Loucy (cell line): ENCODE results near the gene TTC7B.

Experiments used
- H2AFZ ChIP-seq: fragments of 200-600 bp; sonication (generic); 2 replicates; pipeline ENCODE4 v1.6.0; 2016; ENCODE audit warnings: antibody characterized with exemption, mild to moderate bottlenecking, low read length, moderate library complexity
- H3F3A ChIP-seq: fragments of 200-600 bp; 2 replicates; pipeline ENCODE4 v1.6.0; 2016; ENCODE audit warnings: antibody characterized with exemption, low read depth, mild to moderate bottlenecking
- H3K27me3 ChIP-seq: fragments of 200-600 bp; sonication (generic); 2 replicates; pipeline ENCODE4 v1.6.1; 2014; ENCODE audit warnings: low read length, mild to moderate bottlenecking; ENCODE audit not compliant: insufficient read depth, poor library complexity, severe bottlenecking
- H3K36me3 ChIP-seq: fragments of 200-600 bp; sonication (generic); 2 replicates; pipeline ENCODE4 v1.6.1; 2016; ENCODE audit warnings: low read length; ENCODE audit not compliant: insufficient read depth
- H3K4me1 ChIP-seq: fragments of 200-600 bp; sonication (generic); 2 replicates; pipeline ENCODE4 v1.5.1; 2014; ENCODE audit warnings: low read length, mild to moderate bottlenecking; ENCODE audit not compliant: insufficient read depth, poor library complexity, severe bottlenecking
- H3K4me2 ChIP-seq: fragments of 200-600 bp; sonication (generic); 2 replicates; pipeline ENCODE4 v1.6.0; 2014; ENCODE audit warnings: antibody characterized with exemption, low read length, low read depth, mild to moderate bottlenecking; ENCODE audit not compliant: poor library complexity, severe bottlenecking
- H3K4me3 ChIP-seq: fragments of 200-600 bp; sonication (generic); 2 replicates; pipeline ENCODE4 v1.5.1; 2014; ENCODE audit warnings: low read length, mild to moderate bottlenecking, mixed read lengths; ENCODE audit not compliant: poor library complexity, severe bottlenecking
- H3K79me2 ChIP-seq: fragments of 200-600 bp; sonication (generic); 2 replicates; pipeline ENCODE4 v1.6.1; 2014; ENCODE audit warnings: low read length; ENCODE audit not compliant: insufficient read depth
- H3K9ac ChIP-seq: fragments of 200-600 bp; sonication (generic); 2 replicates; pipeline ENCODE4 v1.6.0; 2014; ENCODE audit warnings: mild to moderate bottlenecking, low read depth, low read length, moderate library complexity; ENCODE audit not compliant: poor library complexity, severe bottlenecking
- H3K9me2 ChIP-seq: fragments of 200-600 bp; sonication (generic); replicated peaks from 2 replicates; pipeline ENCODE4 v1.6.1; 2016; ENCODE audit warnings: low read depth, low read length, mixed read lengths
- H3K9me3 ChIP-seq: fragments of 200-600 bp; sonication (generic); 2 replicates; pipeline ENCODE4 v1.6.1; 2014; ENCODE audit warnings: mild to moderate bottlenecking, antibody characterized with exemption, low read length, low read depth; ENCODE audit not compliant: insufficient read depth
- H4K20me1 ChIP-seq: fragments of 200-600 bp; sonication (generic); 2 replicates; pipeline ENCODE4 v1.6.0; 2014; ENCODE audit warnings: antibody characterized with exemption, low read length, mild to moderate bottlenecking; ENCODE audit not compliant: insufficient read depth, poor library complexity, severe bottlenecking
- EZH2phosphoT487 ChIP-seq: fragments of 200-600 bp; IDR thresholded peaks from 2 replicates; pipeline ENCODE4 v1.6.1; 2018; ENCODE audit warnings: antibody characterized with exemption, mild to moderate bottlenecking, moderate library complexity, borderline replicate concordance
- TF ChIP-seq, protein P1 (sequence below): fragments of 200-600 bp; sonication (generic); conservative IDR thresholded peaks from 2 replicates; pipeline ENCODE4 v1.5.1; 2014; ENCODE audit warnings: mild to moderate bottlenecking, antibody characterized with exemption, low read length

Gene TTC7B

DNA sequence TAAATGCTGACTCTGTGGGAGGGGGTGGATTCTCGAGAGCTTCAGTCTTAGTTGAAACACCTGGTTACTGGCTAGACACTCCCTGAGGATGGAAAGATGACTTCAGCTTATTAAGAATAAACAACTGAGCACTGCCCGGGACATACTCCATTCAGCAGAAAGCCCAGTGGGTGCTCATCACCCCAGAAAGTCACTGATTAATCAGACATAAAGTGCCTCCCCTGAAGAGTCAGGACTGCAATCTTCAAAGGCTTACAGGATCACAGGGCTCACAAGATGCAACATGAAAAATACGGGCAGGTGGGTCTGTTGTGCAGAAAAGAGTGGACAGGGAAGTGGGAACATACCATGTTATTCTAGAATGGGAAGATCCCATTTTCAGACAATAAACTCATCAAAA, 212.4 kb downstream of the TTC7B start:
- no peaks in the 10 kb centered on the region for H3K36me3 ChIP-seq
- H3F3A ChIP-seq = no peaks in the 10 kb centered on the region
- TF ChIP-seq, protein P1, sequence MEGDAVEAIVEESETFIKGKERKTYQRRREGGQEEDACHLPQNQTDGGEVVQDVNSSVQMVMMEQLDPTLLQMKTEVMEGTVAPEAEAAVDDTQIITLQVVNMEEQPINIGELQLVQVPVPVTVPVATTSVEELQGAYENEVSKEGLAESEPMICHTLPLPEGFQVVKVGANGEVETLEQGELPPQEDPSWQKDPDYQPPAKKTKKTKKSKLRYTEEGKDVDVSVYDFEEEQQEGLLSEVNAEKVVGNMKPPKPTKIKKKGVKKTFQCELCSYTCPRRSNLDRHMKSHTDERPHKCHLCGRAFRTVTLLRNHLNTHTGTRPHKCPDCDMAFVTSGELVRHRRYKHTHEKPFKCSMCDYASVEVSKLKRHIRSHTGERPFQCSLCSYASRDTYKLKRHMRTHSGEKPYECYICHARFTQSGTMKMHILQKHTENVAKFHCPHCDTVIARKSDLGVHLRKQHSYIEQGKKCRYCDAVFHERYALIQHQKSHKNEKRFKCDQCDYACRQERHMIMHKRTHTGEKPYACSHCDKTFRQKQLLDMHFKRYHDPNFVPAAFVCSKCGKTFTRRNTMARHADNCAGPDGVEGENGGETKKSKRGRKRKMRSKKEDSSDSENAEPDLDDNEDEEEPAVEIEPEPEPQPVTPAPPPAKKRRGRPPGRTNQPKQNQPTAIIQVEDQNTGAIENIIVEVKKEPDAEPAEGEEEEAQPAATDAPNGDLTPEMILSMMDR = no peak
- TF ChIP-seq EZH2phosphoT487 = no peak
- no peaks in the 10 kb centered on the region for H3K27me3 ChIP-seq
- no peak overlapping the region for H3K4me3 ChIP-seq
- H3K9me3 ChIP-seq = no peaks in the 10 kb centered on the region
- H3K9me2 ChIP-seq = no peaks in the 10 kb centered on the region
- H3K79me2 ChIP-seq = no peaks in the 10 kb centered on the region
- H3K4me1 ChIP-seq = no peaks in the 10 kb centered on the region
- no peak overlapping the region for H3K4me2 ChIP-seq
- H2AFZ ChIP-seq = no peak overlapping the region
- H3K9ac ChIP-seq = no peak overlapping the region
- no peaks in the 10 kb centered on the region for H4K20me1 ChIP-seq

DNA sequence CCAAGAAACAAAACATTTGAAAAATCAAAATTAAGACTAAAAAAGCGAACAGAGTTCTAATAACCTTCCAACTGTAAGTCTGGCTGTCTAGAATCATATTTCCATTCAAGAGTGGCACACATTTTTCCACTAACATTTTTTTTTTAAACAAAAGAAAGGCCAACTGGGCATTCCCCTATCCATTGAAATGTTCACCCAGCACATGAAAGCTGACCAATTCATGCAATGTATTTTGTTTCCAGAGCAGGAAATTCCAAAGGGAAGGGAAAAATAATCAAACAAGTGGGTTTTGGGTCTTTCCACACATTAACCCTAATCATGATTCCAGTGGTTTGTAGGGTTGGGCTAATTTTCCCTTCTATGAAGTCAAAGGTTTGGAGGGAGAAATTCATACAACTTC, 212.9 kb downstream of the TTC7B start:
- Histone ChIP-seq H3F3A (no peaks in the 10 kb centered on the region), H3K36me3 (no peaks in the 10 kb centered on the region), H4K20me1 (no peaks in the 10 kb centered on the region), H3K9me3 (no peaks in the 10 kb centered on the region), H3K4me3 (no peak overlapping the region), H3K27me3 (no peaks in the 10 kb centered on the region), H3K4me1 (no peaks in the 10 kb centered on the region), H3K9ac (no peak overlapping the region), H3K9me2 (no peaks in the 10 kb centered on the region), H2AFZ (no peak overlapping the region), H3K4me2 (no peak overlapping the region), H3K79me2 (no peaks in the 10 kb centered on the region)
- TF ChIP-seq, protein P1 = no peak
- TF ChIP-seq EZH2phosphoT487 = no peak

DNA sequence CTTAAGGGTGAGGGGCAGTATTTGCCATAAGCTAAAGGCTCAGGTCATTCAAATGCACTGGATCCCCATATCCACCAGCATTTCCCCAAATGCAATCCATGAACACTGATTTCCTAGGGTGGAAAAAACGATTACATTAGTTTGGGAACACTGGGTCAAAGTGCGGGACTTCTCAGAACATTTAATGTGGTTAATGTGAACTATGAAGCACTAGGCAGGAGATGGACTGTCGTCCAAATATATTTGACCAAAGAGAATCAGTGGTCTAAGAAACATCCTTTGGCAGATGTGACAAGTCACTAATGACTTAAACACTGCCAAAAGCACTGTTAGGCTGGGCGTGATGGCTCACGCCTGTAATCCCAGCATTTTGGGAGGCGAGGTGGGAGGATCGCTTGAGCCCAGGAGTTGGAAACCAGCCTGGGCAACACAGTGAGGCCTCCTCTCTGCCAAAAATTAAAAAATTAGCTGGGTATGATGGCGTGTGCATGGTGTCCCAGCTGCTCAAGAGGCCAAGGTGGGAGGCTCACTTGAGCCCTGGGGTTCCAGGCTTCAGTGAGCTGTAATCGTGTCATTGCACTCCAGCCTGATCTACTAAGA, 214.0 kb downstream of the TTC7B start:
- no peaks in the 10 kb centered on the region for H3K36me3 ChIP-seq
- H3F3A ChIP-seq = no peaks in the 10 kb centered on the region
- H2AFZ ChIP-seq = no peak overlapping the region
- no peaks in the 10 kb centered on the region for H3K79me2 ChIP-seq
- H3K4me3 ChIP-seq = no peak overlapping the region
- no peak overlapping the region for H3K4me2 ChIP-seq
- no peaks in the 10 kb centered on the region for H3K9me3 ChIP-seq
- H3K9ac ChIP-seq = no peak overlapping the region
- no peaks in the 10 kb centered on the region for H3K4me1 ChIP-seq
- no peaks in the 10 kb centered on the region for H4K20me1 ChIP-seq
- no peaks in the 10 kb centered on the region for H3K27me3 ChIP-seq
- no peak for TF ChIP-seq EZH2phosphoT487
- TF ChIP-seq, protein P1 = no peak
- no peaks in the 10 kb centered on the region for H3K9me2 ChIP-seq
